WTC11 (cell line): ENCODE measurements around the gene CAMTA1. TPM values are rescaled to one million over a fixed set of nuclear protein-coding genes. Genes with fewer than 3 reads are reported as not detected.

Experiments used
- ATAC-seq: fragments of 200-7000 bp; cut with Tn5 transposase; 2 replicates; pipeline ENCODE4 v1.10.0; 2021; ENCODE audit warnings: mild to moderate bottlenecking, moderate library complexity
- CTCF ChIA-PET: fragments of 300-600 bp; sonication (Branson Sonifier 250); formaldehyde crosslinking; loops from one replicate; lab custom pipeline; 2021; ENCODE audit warnings: antibody characterized with exemption; lab: Charles Lee
- POLR2A ChIA-PET: fragments of 350-600 bp; sonication (Branson Sonifier 250); formaldehyde crosslinking; loops from one replicate; lab custom pipeline; 2021; ENCODE audit warnings: antibody characterized with exemption; lab: Charles Lee
- DNase-seq: peaks from one replicate; pipeline ENCODE4 v3.0.0; 2021; ENCODE audit warnings: low spot score
- H3K27ac Mint-ChIP-seq: 2 replicates; pipeline ENCODE4 v1.8.0; 2021; ENCODE audit warnings: mixed read lengths
- H3K27me3 Mint-ChIP-seq: 2 replicates; pipeline ENCODE4 v1.8.0; 2021; ENCODE audit warnings: low read depth, mild to moderate bottlenecking, moderate library complexity, mixed read lengths
- H3K36me3 Mint-ChIP-seq: 2 replicates; pipeline ENCODE4 v1.8.0; 2021; ENCODE audit warnings: mixed read lengths
- H3K4me1 Mint-ChIP-seq: 2 replicates; pipeline ENCODE4 v1.8.0; 2022; ENCODE audit warnings: mixed read lengths
- H3K4me3 Mint-ChIP-seq: 2 replicates; pipeline ENCODE4 v1.8.0; 2021; ENCODE audit warnings: mild to moderate bottlenecking, moderate library complexity, mixed read lengths
- H3K9me3 Mint-ChIP-seq: 2 replicates; pipeline ENCODE4 v1.8.0; 2021; ENCODE audit warnings: mixed read lengths
- ATF3 ChIP-seq: sonication (generic); formaldehyde crosslinking; conservative IDR thresholded peaks from 2 replicates; pipeline ENCODE4 v1.8.1; 2022; ENCODE audit warnings: mild to moderate bottlenecking, missing genetic modification reagents
- CREB1 ChIP-seq: sonication (generic); formaldehyde crosslinking; IDR thresholded peaks from 2 replicates; pipeline ENCODE4 v1.8.0; 2023; ENCODE audit warnings: mild to moderate bottlenecking, missing genetic modification reagents
- ETV6 ChIP-seq: sonication (generic); formaldehyde crosslinking; IDR thresholded peaks from 2 replicates; pipeline ENCODE4 v1.8.1; 2022; ENCODE audit warnings: mild to moderate bottlenecking, missing genetic modification reagents
- FOXP1 ChIP-seq: sonication (generic); formaldehyde crosslinking; IDR thresholded peaks from 2 replicates; pipeline ENCODE4 v1.8.0; 2022; ENCODE audit warnings: missing genetic modification reagents, mild to moderate bottlenecking, moderate library complexity, borderline replicate concordance
- JAZF1 ChIP-seq: fragments of 250-450 bp; sonication (Bioruptor Pico); IDR thresholded peaks from 2 replicates; pipeline ENCODE4 v1.9.0; 2021; ENCODE audit warnings: moderate library complexity, mild to moderate bottlenecking, inconsistent platforms
- NFATC4 ChIP-seq: fragments of 250-450 bp; sonication (Bioruptor Pico); IDR thresholded peaks from 2 replicates; pipeline ENCODE4 v1.9.0; 2021; ENCODE audit warnings: mild to moderate bottlenecking
- NFYB ChIP-seq: sonication (generic); formaldehyde crosslinking; conservative IDR thresholded peaks from 2 replicates; pipeline ENCODE4 v1.8.0; 2022; ENCODE audit warnings: low read depth, missing genetic modification reagents
- NR2C2 ChIP-seq: sonication (generic); formaldehyde crosslinking; IDR thresholded peaks from 2 replicates; pipeline ENCODE4 v1.8.0; 2022; ENCODE audit warnings: mild to moderate bottlenecking, missing genetic modification reagents
- OVOL2 ChIP-seq: fragments of 250-450 bp; sonication (Bioruptor Pico); IDR thresholded peaks from 2 replicates; pipeline ENCODE4 v1.9.0; 2021; ENCODE audit warnings: mild to moderate bottlenecking, borderline replicate concordance
- SMAD3 ChIP-seq: sonication (generic); formaldehyde crosslinking; IDR thresholded peaks from 2 replicates; pipeline ENCODE4 v1.8.0; 2022; ENCODE audit warnings: missing genetic modification reagents, mild to moderate bottlenecking, borderline replicate concordance
- TCF7 ChIP-seq: sonication (generic); formaldehyde crosslinking; IDR thresholded peaks from 2 replicates; pipeline ENCODE4 v1.8.0; 2022; ENCODE audit warnings: mild to moderate bottlenecking, low read depth, missing genetic modification reagents, moderate library complexity
- USF2 ChIP-seq: sonication (generic); formaldehyde crosslinking; IDR thresholded peaks from 2 replicates; pipeline ENCODE4 v1.8.1; 2023; ENCODE audit warnings: mild to moderate bottlenecking, missing genetic modification reagents, moderate library complexity
- ZNF219 ChIP-seq: sonication (generic); formaldehyde crosslinking; IDR thresholded peaks from 2 replicates; pipeline ENCODE4 v1.8.0; 2023; ENCODE audit warnings: missing genetic modification reagents, mild to moderate bottlenecking, borderline replicate concordance
- ZNF263 ChIP-seq: sonication (generic); formaldehyde crosslinking; IDR thresholded peaks from 2 replicates; pipeline ENCODE4 v1.8.1; 2022; ENCODE audit warnings: low read depth, mild to moderate bottlenecking, moderate library complexity, missing genetic modification reagents
- ZNF532 ChIP-seq: fragments of 250-450 bp; sonication (Bioruptor Pico); IDR thresholded peaks from 2 replicates; pipeline ENCODE4 v1.9.0; 2021; ENCODE audit warnings: mild to moderate bottlenecking, borderline replicate concordance
- ZNF671 ChIP-seq: fragments of 250-450 bp; sonication (Bioruptor Pico); IDR thresholded peaks from 2 replicates; pipeline ENCODE4 v1.8.0; 2021; ENCODE audit warnings: mild to moderate bottlenecking
- total RNA-seq: library from RNA; stranded (reverse); gene quantifications from 3 replicates; pipeline ENCODE4 v1.2.3, GENCODE V29; 2021
- TF ChIP-seq, protein P1 (sequence below): fragments of 250-450 bp; sonication (Bioruptor Pico); conservative IDR thresholded peaks from 2 replicates; pipeline ENCODE4 v1.9.0; 2021; ENCODE audit warnings: mild to moderate bottlenecking
- TF ChIP-seq, protein P2 (sequence below): fragments of 250-450 bp; sonication (Bioruptor Pico); IDR thresholded peaks from 2 replicates; pipeline ENCODE4 v1.9.0; 2021; ENCODE audit warnings: mild to moderate bottlenecking
- TF ChIP-seq, protein P3 (sequence below): sonication (generic); formaldehyde crosslinking; IDR thresholded peaks from 2 replicates; pipeline ENCODE4 v1.8.1; 2023; ENCODE audit warnings: mild to moderate bottlenecking, missing genetic modification reagents, borderline replicate concordance

The CAMTA1 gene
- total RNA-seq, 1 experiment from 2014 or later = 86.4 TPM

DNA sequence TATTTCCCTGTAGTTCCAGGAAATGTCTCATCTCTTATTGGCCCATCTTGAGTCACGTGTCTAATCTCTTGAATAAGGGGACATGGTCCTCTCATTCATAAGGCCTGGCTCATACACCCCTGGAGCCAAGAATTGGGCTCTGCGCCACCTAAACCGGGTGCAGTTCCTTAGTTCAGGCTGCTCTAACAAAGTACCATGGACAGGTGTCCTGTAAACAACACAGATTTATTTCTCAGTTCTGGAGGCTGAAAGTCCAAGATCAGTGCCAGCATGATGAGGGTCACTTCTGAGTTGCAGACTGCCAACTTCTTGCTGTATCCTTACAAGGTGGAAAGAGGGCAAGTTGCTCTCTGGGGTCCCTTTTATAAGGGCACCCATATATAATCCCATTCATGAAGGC is 925.6 kb downstream of the CAMTA1 start (continued):
- TF ChIP-seq USF2 (CRISPR knock-in tag) (no peak), TCF7 (CRISPR knock-in tag) (no peak), NFATC4 (CRISPR knock-in tag) (no peak), ZNF671 (no peak), NFYB (no peak), CREB1 (no peak), FOXP1 (no peak), ZNF263 (no peak), JAZF1 (CRISPR knock-in tag) (no peak), ATF3 (CRISPR knock-in tag) (no peak)
- TF ChIP-seq, protein P1, sequence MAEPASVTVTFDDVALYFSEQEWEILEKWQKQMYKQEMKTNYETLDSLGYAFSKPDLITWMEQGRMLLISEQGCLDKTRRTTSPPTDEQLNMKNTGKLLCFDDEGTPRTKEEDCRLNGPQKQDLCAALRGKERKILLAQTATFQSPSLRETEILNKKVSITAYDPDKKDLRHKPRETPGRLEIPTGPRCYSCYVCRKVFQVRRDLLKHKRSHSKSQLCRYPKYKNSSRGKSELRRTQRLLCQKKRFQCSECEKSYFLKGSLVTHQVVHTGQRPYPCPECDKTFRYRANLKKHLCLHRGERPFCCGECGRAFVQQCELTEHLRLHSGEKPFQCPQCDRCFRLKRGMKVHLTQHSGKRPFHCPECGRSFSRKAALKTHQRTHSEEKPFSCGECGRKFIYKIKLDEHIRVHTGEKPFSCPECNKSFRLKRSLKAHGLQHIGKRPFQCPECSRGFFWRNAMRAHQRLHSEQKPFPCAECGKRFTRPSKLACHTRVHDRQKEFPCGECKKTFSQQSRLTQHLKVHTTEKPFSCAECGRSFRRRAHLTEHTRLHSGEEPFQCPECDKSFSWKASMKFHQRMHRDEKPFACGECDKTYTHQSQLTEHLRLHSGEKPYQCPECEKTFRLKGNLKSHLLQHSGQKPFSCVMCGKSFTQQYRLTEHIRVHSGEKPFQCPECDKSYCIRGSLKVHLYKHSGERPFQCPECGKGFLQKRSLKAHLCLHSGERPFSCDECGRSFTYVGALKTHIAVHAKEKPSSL = no peak

DNA sequence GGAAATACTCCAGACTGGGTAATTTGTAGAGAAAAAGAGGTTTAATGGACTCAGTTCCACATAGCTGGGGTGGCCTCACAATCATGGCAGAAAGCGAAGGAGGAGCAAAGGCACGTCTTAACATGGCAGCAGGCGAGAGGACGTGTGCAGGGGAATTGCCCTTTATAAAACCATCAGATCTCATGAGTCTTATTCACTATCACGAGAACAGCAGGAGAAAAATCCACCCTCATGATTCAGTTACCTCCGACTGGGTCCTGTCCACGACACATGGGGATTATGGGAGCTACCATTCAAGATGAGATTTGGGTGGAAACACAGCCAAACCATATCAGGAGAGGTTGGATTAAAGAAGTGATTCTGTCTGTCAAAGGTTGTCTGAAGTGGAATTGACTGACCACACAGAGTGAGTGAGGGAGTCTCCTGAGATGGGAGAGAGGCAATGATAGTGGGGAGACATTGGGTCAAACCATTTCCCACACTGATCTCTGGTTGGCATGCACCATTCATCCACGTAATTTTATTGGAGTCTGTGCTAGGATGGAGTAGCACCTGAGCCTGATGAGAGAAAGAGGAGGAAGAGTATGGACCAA is 927.6 kb downstream of the CAMTA1 start:
- H3K36me3 Mint-ChIP-seq = no peaks in the 10 kb centered on the region
- no peaks in the 10 kb centered on the region; the same call in 1 of the 2 replicates for H3K4me1 Mint-ChIP-seq
- no peaks in the 10 kb centered on the region for H3K9me3 Mint-ChIP-seq
- H3K27ac Mint-ChIP-seq = no peak overlapping the region
- peaks cover 11% of the 10 kb centered on the region for H3K27me3 Mint-ChIP-seq
- POLR2A ChIA-PET = no interaction called here
- TF ChIP-seq OVOL2 (CRISPR knock-in tag) (no peak), ZNF219 (CRISPR knock-in tag) (no peak), NFYB (no peak), SMAD3 (CRISPR knock-in tag) (no peak), NR2C2 (CRISPR knock-in tag) (no peak), ETV6 (CRISPR knock-in tag) (no peak), ZNF532 (CRISPR knock-in tag) (no peak)
- TF ChIP-seq, protein P2, sequence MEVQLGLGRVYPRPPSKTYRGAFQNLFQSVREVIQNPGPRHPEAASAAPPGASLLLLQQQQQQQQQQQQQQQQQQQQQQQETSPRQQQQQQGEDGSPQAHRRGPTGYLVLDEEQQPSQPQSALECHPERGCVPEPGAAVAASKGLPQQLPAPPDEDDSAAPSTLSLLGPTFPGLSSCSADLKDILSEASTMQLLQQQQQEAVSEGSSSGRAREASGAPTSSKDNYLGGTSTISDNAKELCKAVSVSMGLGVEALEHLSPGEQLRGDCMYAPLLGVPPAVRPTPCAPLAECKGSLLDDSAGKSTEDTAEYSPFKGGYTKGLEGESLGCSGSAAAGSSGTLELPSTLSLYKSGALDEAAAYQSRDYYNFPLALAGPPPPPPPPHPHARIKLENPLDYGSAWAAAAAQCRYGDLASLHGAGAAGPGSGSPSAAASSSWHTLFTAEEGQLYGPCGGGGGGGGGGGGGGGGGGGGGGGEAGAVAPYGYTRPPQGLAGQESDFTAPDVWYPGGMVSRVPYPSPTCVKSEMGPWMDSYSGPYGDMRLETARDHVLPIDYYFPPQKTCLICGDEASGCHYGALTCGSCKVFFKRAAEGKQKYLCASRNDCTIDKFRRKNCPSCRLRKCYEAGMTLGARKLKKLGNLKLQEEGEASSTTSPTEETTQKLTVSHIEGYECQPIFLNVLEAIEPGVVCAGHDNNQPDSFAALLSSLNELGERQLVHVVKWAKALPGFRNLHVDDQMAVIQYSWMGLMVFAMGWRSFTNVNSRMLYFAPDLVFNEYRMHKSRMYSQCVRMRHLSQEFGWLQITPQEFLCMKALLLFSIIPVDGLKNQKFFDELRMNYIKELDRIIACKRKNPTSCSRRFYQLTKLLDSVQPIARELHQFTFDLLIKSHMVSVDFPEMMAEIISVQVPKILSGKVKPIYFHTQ (CRISPR knock-in tag) = no peak
- TF ChIP-seq, protein P3, sequence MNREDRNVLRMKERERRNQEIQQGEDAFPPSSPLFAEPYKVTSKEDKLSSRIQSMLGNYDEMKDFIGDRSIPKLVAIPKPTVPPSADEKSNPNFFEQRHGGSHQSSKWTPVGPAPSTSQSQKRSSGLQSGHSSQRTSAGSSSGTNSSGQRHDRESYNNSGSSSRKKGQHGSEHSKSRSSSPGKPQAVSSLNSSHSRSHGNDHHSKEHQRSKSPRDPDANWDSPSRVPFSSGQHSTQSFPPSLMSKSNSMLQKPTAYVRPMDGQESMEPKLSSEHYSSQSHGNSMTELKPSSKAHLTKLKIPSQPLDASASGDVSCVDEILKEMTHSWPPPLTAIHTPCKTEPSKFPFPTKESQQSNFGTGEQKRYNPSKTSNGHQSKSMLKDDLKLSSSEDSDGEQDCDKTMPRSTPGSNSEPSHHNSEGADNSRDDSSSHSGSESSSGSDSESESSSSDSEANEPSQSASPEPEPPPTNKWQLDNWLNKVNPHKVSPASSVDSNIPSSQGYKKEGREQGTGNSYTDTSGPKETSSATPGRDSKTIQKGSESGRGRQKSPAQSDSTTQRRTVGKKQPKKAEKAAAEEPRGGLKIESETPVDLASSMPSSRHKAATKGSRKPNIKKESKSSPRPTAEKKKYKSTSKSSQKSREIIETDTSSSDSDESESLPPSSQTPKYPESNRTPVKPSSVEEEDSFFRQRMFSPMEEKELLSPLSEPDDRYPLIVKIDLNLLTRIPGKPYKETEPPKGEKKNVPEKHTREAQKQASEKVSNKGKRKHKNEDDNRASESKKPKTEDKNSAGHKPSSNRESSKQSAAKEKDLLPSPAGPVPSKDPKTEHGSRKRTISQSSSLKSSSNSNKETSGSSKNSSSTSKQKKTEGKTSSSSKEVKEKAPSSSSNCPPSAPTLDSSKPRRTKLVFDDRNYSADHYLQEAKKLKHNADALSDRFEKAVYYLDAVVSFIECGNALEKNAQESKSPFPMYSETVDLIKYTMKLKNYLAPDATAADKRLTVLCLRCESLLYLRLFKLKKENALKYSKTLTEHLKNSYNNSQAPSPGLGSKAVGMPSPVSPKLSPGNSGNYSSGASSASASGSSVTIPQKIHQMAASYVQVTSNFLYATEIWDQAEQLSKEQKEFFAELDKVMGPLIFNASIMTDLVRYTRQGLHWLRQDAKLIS = no peak
- TF ChIP-seq, all 79 proteins: peak for 0
- CTCF ChIA-PET = no interaction called here
- DNase-seq (no peak), ATAC-seq (no peak)
- no peak overlapping the region for H3K4me3 Mint-ChIP-seq
